IPS-15b (cell line): ENCODE results near the gene NRL.

Experiments
- H3K27me3 ChIP-seq: one replicate; pipeline ENCODE4 v1.6.1; 2013; ENCODE audit warnings: low read length; ENCODE audit not compliant: control insufficient read depth, insufficient read depth
- H3K36me3 ChIP-seq: one replicate; pipeline ENCODE4 v1.6.1; 2013; ENCODE audit warnings: low read length; ENCODE audit not compliant: control insufficient read depth, insufficient read depth
- H3K4me1 ChIP-seq: one replicate; pipeline ENCODE4 v1.6.1; 2013; ENCODE audit warnings: mild to moderate bottlenecking, low read length; ENCODE audit not compliant: control insufficient read depth, insufficient read depth
- H3K4me3 ChIP-seq: one replicate; pipeline ENCODE4 v1.5.1; 2013; ENCODE audit warnings: low read depth, low read length
- H3K9ac ChIP-seq: one replicate; pipeline ENCODE4 v1.6.1; 2013; ENCODE audit warnings: low read depth, mild to moderate bottlenecking, low read length
- H3K9me3 ChIP-seq: one replicate; pipeline ENCODE4 v1.6.1; 2013; ENCODE audit warnings: mild to moderate bottlenecking, low read length; ENCODE audit not compliant: control insufficient read depth, insufficient read depth

NRL gene

GRCh38 chr14:24063263-24063836 is 51.4 kb downstream of the NRL start:
- Histone ChIP-seq H3K4me1 (no peaks in the 10 kb centered on the region), H3K4me3 (no peak overlapping the region), H3K27me3 (no peaks in the 10 kb centered on the region), H3K36me3 (no peaks in the 10 kb centered on the region), H3K9ac (no peak overlapping the region), H3K9me3 (no peaks in the 10 kb centered on the region)

DNA sequence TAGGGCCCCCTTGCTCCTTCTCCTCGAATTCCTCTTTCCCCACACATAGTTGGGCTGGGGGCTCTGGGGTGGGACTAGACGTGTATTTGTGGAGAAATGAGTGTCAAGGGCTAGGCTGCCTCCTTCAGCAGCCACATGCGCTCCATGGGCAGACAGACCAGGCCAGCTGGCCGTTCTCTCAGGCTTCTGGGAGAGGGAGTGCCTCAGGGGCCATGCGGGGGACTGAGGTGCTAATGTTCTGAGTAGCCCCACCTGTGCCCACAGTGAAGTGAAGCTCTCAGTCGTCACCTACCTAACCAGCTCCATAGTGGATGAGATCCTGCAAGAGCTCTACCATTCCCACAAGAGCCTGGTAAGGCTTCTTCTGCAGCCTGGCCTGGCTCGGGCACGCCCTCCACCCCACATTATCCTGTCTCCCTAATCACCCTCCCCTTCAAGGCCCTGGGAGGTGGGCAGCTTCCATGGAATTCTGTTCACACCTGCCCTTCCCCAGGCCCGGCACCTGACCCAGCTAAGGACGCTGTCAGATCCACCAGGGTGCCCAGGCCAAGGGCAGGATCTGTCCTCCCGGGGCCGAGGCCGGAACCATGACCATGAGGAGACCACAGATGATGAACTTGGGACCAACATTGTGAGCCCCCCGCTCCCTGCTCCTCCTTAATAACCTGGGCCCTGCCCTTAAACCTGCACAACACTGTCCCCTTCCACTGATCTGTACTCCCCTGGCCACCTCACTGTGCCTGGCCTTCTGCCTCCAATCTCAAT is 52.4 kb downstream of the NRL start:
- Histone ChIP-seq H3K9ac (no peak overlapping the region), H3K4me1 (no peaks in the 10 kb centered on the region), H3K4me3 (no peak overlapping the region), H3K36me3 (no peaks in the 10 kb centered on the region), H3K27me3 (no peaks in the 10 kb centered on the region), H3K9me3 (no peaks in the 10 kb centered on the region)

GRCh38 chr14:24060984-24061913 is 53.5 kb downstream of the NRL start:
- H3K27me3 ChIP-seq = no peaks in the 10 kb centered on the region
- H3K4me3 ChIP-seq = no peak overlapping the region
- no peaks in the 10 kb centered on the region for H3K4me1 ChIP-seq
- no peaks in the 10 kb centered on the region for H3K36me3 ChIP-seq
- no peaks in the 10 kb centered on the region for H3K9me3 ChIP-seq
- H3K9ac ChIP-seq = no peak overlapping the region

GRCh38 chr14:24060443-24060842 is 54.3 kb downstream of the NRL start:
- no peaks in the 10 kb centered on the region for H3K36me3 ChIP-seq
- H3K27me3 ChIP-seq = no peaks in the 10 kb centered on the region
- no peaks in the 10 kb centered on the region for H3K9me3 ChIP-seq
- no peak overlapping the region for H3K9ac ChIP-seq
- H3K4me3 ChIP-seq = no peak overlapping the region
- no peaks in the 10 kb centered on the region for H3K4me1 ChIP-seq

- H3K9me3 ChIP-seq = no peaks in the 10 kb centered on the region
- H3K27me3 ChIP-seq = no peaks in the 10 kb centered on the region
- no peak overlapping the region for H3K9ac ChIP-seq
- H3K36me3 ChIP-seq = no peaks in the 10 kb centered on the region
- no peaks in the 10 kb centered on the region for H3K4me1 ChIP-seq
- no peak overlapping the region for H3K4me3 ChIP-seq
These were observed 54.8 kb downstream of the NRL start for GRCh38 chr14:24059841-24060388.

GRCh38 chr14:24058951-24059475 is 55.7 kb downstream of the NRL start:
- H3K9me3 ChIP-seq = no peaks in the 10 kb centered on the region
- H3K36me3 ChIP-seq = no peaks in the 10 kb centered on the region
- no peaks in the 10 kb centered on the region for H3K4me1 ChIP-seq
- no peak overlapping the region for H3K4me3 ChIP-seq
- H3K9ac ChIP-seq = no peak overlapping the region
- no peaks in the 10 kb centered on the region for H3K27me3 ChIP-seq

DNA sequence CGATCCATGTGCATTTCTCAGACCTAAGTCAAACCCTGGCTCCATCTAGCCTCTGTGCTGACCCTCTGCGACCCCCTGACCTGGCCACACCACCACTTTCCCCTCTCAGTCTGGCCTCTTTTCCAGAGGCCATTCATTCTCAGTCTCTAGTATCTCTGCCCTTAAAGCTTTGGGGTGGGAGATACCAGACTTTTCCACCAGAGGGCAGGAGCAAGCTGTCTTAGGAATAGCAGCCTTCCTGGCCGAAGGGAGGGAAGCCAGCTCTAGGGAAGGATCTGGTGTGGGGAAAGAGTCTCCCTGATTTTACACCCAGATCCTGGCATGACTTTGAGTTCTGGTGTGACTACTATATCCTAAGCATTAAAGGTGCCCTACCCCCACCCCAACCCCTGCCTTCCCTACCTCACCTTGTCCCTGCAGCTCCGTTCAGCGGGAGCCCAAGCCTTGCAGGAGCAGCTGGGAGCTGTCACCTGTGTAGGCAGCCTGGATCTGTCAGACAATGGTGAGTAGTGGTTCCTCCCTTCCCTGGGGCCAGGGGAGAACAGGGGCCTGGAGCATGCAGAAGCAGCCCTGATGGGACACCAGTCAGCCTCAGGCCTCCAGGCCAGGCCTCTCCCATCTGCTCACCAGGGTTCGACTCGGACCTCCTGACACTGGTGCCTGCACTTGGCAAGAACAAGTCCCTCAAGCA is 56.3 kb downstream of the NRL start:
- Histone ChIP-seq H3K9ac (no peak overlapping the region), H3K27me3 (no peaks in the 10 kb centered on the region), H3K36me3 (no peaks in the 10 kb centered on the region), H3K4me1 (no peaks in the 10 kb centered on the region), H3K4me3 (no peak overlapping the region), H3K9me3 (no peaks in the 10 kb centered on the region)

- no peaks in the 10 kb centered on the region for H3K9me3 ChIP-seq
- no peaks in the 10 kb centered on the region for H3K27me3 ChIP-seq
- H3K36me3 ChIP-seq = no peaks in the 10 kb centered on the region
- H3K9ac ChIP-seq = no peak overlapping the region
- H3K4me1 ChIP-seq = no peaks in the 10 kb centered on the region
- no peak overlapping the region for H3K4me3 ChIP-seq
These were observed 56.9 kb downstream of the NRL start for GRCh38 chr14:24057867-24058259.

GRCh38 chr14:24057271-24057670 is 57.5 kb downstream of the NRL start:
- no peak overlapping the region for H3K9ac ChIP-seq
- H3K4me1 ChIP-seq = no peaks in the 10 kb centered on the region
- H3K4me3 ChIP-seq = no peak overlapping the region
- H3K9me3 ChIP-seq = no peaks in the 10 kb centered on the region
- no peaks in the 10 kb centered on the region for H3K36me3 ChIP-seq
- no peaks in the 10 kb centered on the region for H3K27me3 ChIP-seq

DNA sequence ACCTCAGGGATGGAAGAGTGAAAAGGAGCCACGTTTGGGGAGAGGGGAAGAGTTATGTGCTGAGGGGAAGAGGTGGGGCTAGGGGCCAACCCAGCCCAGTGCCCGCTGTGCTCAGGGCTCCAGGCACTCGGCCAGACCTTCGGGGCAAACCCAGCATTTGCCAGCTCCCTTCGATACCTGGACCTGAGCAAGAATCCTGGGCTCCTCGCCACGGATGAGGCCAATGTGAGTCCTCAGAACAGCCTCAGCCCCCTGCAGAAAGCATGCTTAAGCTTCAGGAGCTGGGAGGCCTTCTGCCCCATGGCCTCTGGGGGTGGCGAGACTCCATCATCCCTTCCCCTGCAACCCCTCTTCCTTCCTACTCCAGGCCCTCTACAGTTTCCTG is 58.0 kb downstream of the NRL start:
- no peak overlapping the region for H3K4me3 ChIP-seq
- H3K4me1 ChIP-seq = no peaks in the 10 kb centered on the region
- H3K27me3 ChIP-seq = no peaks in the 10 kb centered on the region
- no peaks in the 10 kb centered on the region for H3K36me3 ChIP-seq
- H3K9ac ChIP-seq = no peak overlapping the region
- no peaks in the 10 kb centered on the region for H3K9me3 ChIP-seq
